A549 treated with AZD2906 at 1 μM for 4 hours (cell line): ENCODE measurements around the gene ZNF175. TPM values are rescaled to one million over a fixed set of nuclear protein-coding genes. Genes with fewer than 3 reads are reported as not detected.

Experiments used
- total RNA-seq: library from RNA; stranded (reverse); fragments of 200-300 nt; extraction: Qiagen RNA extraction; gene quantifications from 5 replicates; pipeline ENCODE4 v1.2.3, GENCODE V29; 2022

ZNF175 gene
- total RNA-seq: 3.3 to 4.4 TPM (median 4.3 TPM) in 5 replicates

GRCh38 chr19:51570962-51571575 is at the start of gene ZNF175:
TSS of gene ZNF175 (plus strand) at chr19:51571283. CDS start at chr19:51573330, 2,047 bp downstream.

GRCh38 chr19:51531349-51532315 is 39.5 kb upstream of the ZNF175 start, which contains the start of gene SIGLEC6:
TSS of gene SIGLEC6 (minus strand) at chr19:51531670. CDS start at chr19:51531648, 22 bp downstream.

GRCh38 chr19:51630315-51630714 is 59.2 kb downstream of the ZNF175 start, which contains the start of gene SIGLEC5:
TSS of gene SIGLEC5 (minus strand) at chr19:51630401. CDS start at chr19:51630335, 66 bp downstream.

Other genes with a start within 250 kb of the ZNF175 start
- gene VSIG10L, start 229.1 kb upstream of the ZNF175 start, total RNA-seq: 10.3 to 16.2 TPM (median 14.5 TPM) in 5 replicates
- 249 to 269 TPM (median 260 TPM) in 5 replicates for gene ETFB, start 204.9 kb upstream of the ZNF175 start, total RNA-seq
- 3.3 to 16.0 TPM (median 13.1 TPM) in 5 replicates for gene CLDND2, start 202.3 kb upstream of the ZNF175 start, total RNA-seq
- not detected in 5 replicates for gene NKG7, start 198.6 kb upstream of the ZNF175 start, total RNA-seq
- gene LIM2, start 183.3 kb upstream of the ZNF175 start, total RNA-seq: not detected in 5 replicates
- gene C19orf84, start 180.7 kb upstream of the ZNF175 start, total RNA-seq: not detected in 5 replicates
- gene SIGLEC10, start 153.6 kb upstream of the ZNF175 start, total RNA-seq: 0.02 to 0.03 TPM in 2 of 5 replicates, not detected in the others
- not detected in 5 replicates for gene SIGLEC8, start 112.8 kb upstream of the ZNF175 start, total RNA-seq
- not detected in 5 replicates for gene CEACAM18, start 92.7 kb upstream of the ZNF175 start, total RNA-seq
- not detected in 5 replicates for gene SIGLEC12, start 69.5 kb upstream of the ZNF175 start, total RNA-seq
- not detected in 5 replicates for gene SIGLEC6, start 39.6 kb upstream of the ZNF175 start, total RNA-seq
- not detected in 5 replicates for gene SIGLEC5, start 59.1 kb downstream of the ZNF175 start, total RNA-seq
- gene SIGLEC14, start 75.5 kb downstream of the ZNF175 start, total RNA-seq: 0.08 to 0.15 TPM (median 0.08 TPM) in 3 of 5 replicates, not detected in the others
- 11.6 to 14.2 TPM (median 12.3 TPM) in 5 replicates for gene SPACA6, start 122.0 kb downstream of the ZNF175 start, total RNA-seq
- 0.03 TPM in 1 of 5 replicates, not detected in the others for gene HAS1, start 152.7 kb downstream of the ZNF175 start, total RNA-seq
- 0.09 to 0.19 TPM (median 0.15 TPM) in 5 replicates for gene FPR1, start 180.6 kb downstream of the ZNF175 start, total RNA-seq
- not detected in 5 replicates for gene FPR2, start 189.9 kb downstream of the ZNF175 start, total RNA-seq
- not detected in 5 replicates for gene FPR3, start 223.9 kb downstream of the ZNF175 start, total RNA-seq